ENCODE data around the gene TESPA1. TPM values are rescaled to one million over a fixed set of nuclear protein-coding genes. Genes with fewer than 3 reads are reported as not detected.

The TESPA1 gene
- total and polyA plus RNA-seq, 2 experiments from 2014 or later: 0.34 TPM; not detected in 1

- Histone ChIP-seq H2AFZ (peak overlapping the region; percentile 29; the same call in 1 of the 2 replicates), H3F3A (replicated peaks; ENCODE audit: low read depth) (no peaks in the 10 kb centered on the region), H3K4me3 (no peak overlapping the region), H3K4me1 (ENCODE audit: insufficient read depth) (peaks cover 13% of the 10 kb centered on the region; the same call in 1 of the 2 replicates), H3K4me2 (no peak overlapping the region), H3K27ac (ENCODE audit: low read depth) (no peak overlapping the region), H3K9me2 (ENCODE audit: insufficient read depth) (no peaks in the 10 kb centered on the region), H3K27me3 (ENCODE audit: insufficient read depth) (no peaks in the 10 kb centered on the region), H3K36me3 (ENCODE audit: insufficient read depth) (no peaks in the 10 kb centered on the region), H3K79me2 (replicated peaks; ENCODE audit: insufficient read depth) (no peaks in the 10 kb centered on the region), H4K20me1 (replicated peaks; ENCODE audit: insufficient read depth) (no peaks in the 10 kb centered on the region)
- Mint-ChIP-seq H3K27me3 (ENCODE audit: insufficient read depth, low read depth, poor library complexity) (peaks cover 3% of the 10 kb centered on the region), H3K36me3 (ENCODE audit: low read depth) (no peaks in the 10 kb centered on the region), H3K4me3 (no peak overlapping the region), H3K4me1 (peaks cover 20% of the 10 kb centered on the region), H3K9me3 (no peaks in the 10 kb centered on the region), H3K27ac (no peak overlapping the region)
- TF ChIP-seq ZNF331 (CRISPR knock-in tag; IDR thresholded peaks at IDR 0.05; ENCODE audit: low read depth) (no peak), NANOG (IDR thresholded peaks at IDR 0.05; ENCODE audit: borderline replicate concordance) (no peak), CREB1 (CRISPR knock-in tag; IDR thresholded peaks at IDR 0.05; ENCODE audit: low read depth) (no peak), JUNB (IDR thresholded peaks at IDR 0.05; ENCODE audit: unreplicated experiment) (no peak), ZNF462 (CRISPR knock-in tag; IDR thresholded peaks at IDR 0.05) (no peak), ZNF114 (CRISPR knock-in tag; IDR thresholded peaks at IDR 0.05) (no peak), EZH2phosphoT487 (IDR thresholded peaks at IDR 0.05; ENCODE audit: unreplicated experiment) (no peak), ETS1 (IDR thresholded peaks at IDR 0.05) (no peak), REST (IDR thresholded peaks at IDR 0.05; ENCODE audit: unreplicated experiment) (no peak), EZH2 (IDR thresholded peaks at IDR 0.05; ENCODE audit: low read depth, unreplicated experiment) (no peak), CTCF (conservative IDR thresholded peaks at IDR 0.05; ENCODE audit: low read depth in 2 of 2) (no peak)
- ATAC-seq: no peak
- no peak for DNase-seq (ENCODE audit: low spot score)
Measured at GRCh38 chr12:54977155-54977554, 7.4 kb downstream of the TESPA1 start.

Data from GM23338 (cell line).